ENCODE measurements around the gene SNX24. TPM values are rescaled to one million over a fixed set of nuclear protein-coding genes. Genes with fewer than 3 reads are reported as not detected.

SNX24 gene
- total and polyA plus RNA-seq, 10 of the 15 experiments (the other 5 are each of a cell fraction or from before 2014, with no cell fraction given) = 0.15 to 6.6 (median 4.1) TPM

DNA sequence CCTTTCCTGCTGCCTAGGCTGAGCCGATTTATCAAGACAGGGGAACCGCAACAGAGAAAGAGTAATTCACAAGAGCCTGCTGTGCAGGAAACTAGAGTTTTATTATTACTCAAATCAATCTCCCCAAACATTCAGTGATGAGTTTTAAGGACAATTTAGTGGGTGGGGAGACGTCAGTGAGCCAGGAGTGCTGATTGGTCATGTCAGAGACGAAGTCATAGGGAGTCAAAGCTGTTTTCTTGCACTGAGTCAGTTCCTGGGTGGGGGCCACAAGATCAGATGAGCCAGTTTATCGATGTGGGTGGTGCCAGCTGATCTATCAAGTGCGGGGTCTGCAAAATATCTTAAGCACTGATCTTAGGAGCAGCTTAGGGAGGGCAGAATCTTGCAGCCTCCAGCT, 19.0 kb downstream of the SNX24 start:
- no peak overlapping the region for H3K4me2 ChIP-seq (ENCODE audit: control insufficient read depth, insufficient read depth)
- H3K9me3 ChIP-seq (replicated peaks; ENCODE audit: control insufficient read depth, insufficient read depth, low read length) = no peaks in the 10 kb centered on the region
- ChIA-PET CTCF (no interaction called here), RAD21 (ENCODE audit: unreplicated experiment) (no interaction called here), POLR2A (no interaction called here), SMC1A (ENCODE audit: uncharacterized antibody, unreplicated experiment) (interaction anchor here (0.6 kb wide), 1 partner anchor 401 kb away, joined by 3 read pairs; no protein-coding TSS in a partner anchor)
- H2AFZ ChIP-seq (ENCODE audit: control insufficient read depth, low read depth, low read length) = no peak overlapping the region
- no peaks in the 10 kb centered on the region; a peak in 1 of 4 replicates for H3K27me3 ChIP-seq (replicated peaks in 1 of 2; ENCODE audit: control insufficient read depth in 2 of 2, insufficient read depth in 2 of 2, low read length in 1 of 2)
- no peaks in the 10 kb centered on the region for H3K4me1 ChIP-seq (ENCODE audit: control insufficient read depth, insufficient read depth, low read length)
- in situ Hi-C loops (cut with MboI) = no loop called here
- intact Hi-C loops (cut with micrococcal nuclease; ENCODE audit: unreplicated experiment) = no loop called here
- DNase-seq (ENCODE audit: low read depth, low spot score) (no peak), ATAC-seq (no peak), FAIRE-seq (no peak)
- H3K36me3 ChIP-seq (ENCODE audit: control insufficient read depth in 2 of 2, insufficient read depth in 2 of 2, low read length in 1 of 2) = no peaks in the 10 kb centered on the region
- H3K9ac ChIP-seq (ENCODE audit: control insufficient read depth, insufficient read depth, low read length) = no peak overlapping the region
- no TSS peak for BruUV-seq (replicated peaks)
- H3K4me3 ChIP-seq = no peak overlapping the region
- H3K27ac ChIP-seq (ENCODE audit: control insufficient read depth, insufficient read depth) = no peak overlapping the region
- TF ChIP-seq GATAD2B (conservative IDR thresholded peaks at IDR 0.05; ENCODE audit: low read depth) (no peak), JUND (IDR thresholded peaks at IDR 0.05; ENCODE audit: low read depth, low read length) (no peak)
- WGBS (ENCODE audit: insufficient coverage, insufficient replicate concordance, low lambda C conversion rate, missing lambda C conversion rate) = 30% methylated on average over 6 of the region's 6 CpGs
- H3K79me2 ChIP-seq (ENCODE audit: control insufficient read depth, insufficient read depth, low read length) = no peaks in the 10 kb centered on the region
- no peaks in the 10 kb centered on the region for H4K20me1 ChIP-seq (ENCODE audit: control insufficient read depth, insufficient read depth)

DNA sequence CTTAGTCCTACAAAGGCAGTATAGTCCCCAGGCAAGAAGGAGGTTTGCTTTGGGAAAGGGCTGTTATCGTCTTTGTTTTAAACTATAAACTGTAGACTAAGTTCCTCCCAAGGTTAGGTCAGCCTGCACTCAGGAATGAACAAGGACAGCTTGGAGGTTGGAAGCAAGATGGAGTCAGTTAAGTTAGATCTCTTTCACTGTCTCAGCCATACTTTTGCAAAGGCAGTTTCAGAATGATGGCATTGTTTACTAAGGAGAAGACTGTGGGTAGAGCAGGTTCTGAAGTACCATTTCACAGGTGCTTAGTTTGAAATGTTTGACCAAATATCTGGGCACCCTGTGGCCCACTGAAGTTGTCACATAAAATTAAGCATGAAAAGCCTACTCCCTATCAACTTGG, 19.4 kb downstream of the SNX24 start:
- CTCF ChIA-PET = no interaction called here
- H3K4me3 ChIP-seq = no peak overlapping the region
- no peaks in the 10 kb centered on the region for H3K4me1 ChIP-seq (ENCODE audit: control insufficient read depth, insufficient read depth, low read length)
- BruUV-seq (replicated peaks) = no TSS peak
- H3K9ac ChIP-seq (ENCODE audit: control insufficient read depth, insufficient read depth, low read length) = no peak overlapping the region
- no peaks in the 10 kb centered on the region; a peak in 1 of 4 replicates for H3K27me3 ChIP-seq (replicated peaks in 1 of 2; ENCODE audit: control insufficient read depth in 2 of 2, insufficient read depth in 2 of 2, low read length in 1 of 2)
- POLR2A ChIA-PET = no interaction called here
- no peak overlapping the region for H2AFZ ChIP-seq (ENCODE audit: control insufficient read depth, low read depth, low read length)
- no peak overlapping the region for H3K4me2 ChIP-seq (ENCODE audit: control insufficient read depth, insufficient read depth)
- H3K36me3 ChIP-seq (ENCODE audit: control insufficient read depth in 2 of 2, insufficient read depth in 2 of 2, low read length in 1 of 2) = no peaks in the 10 kb centered on the region
- H3K27ac ChIP-seq (ENCODE audit: control insufficient read depth, insufficient read depth) = no peak overlapping the region
- intact Hi-C loops (cut with micrococcal nuclease; ENCODE audit: unreplicated experiment) = no loop called here
- RAD21 ChIA-PET (ENCODE audit: unreplicated experiment) = no interaction called here
- DNase-seq (ENCODE audit: low read depth, low spot score) (no peak), ATAC-seq (no peak), FAIRE-seq (no peak)
- no peaks in the 10 kb centered on the region for H3K79me2 ChIP-seq (ENCODE audit: control insufficient read depth, insufficient read depth, low read length)
- SMC1A ChIA-PET (ENCODE audit: uncharacterized antibody, unreplicated experiment) = no interaction called here
- no peaks in the 10 kb centered on the region for H4K20me1 ChIP-seq (ENCODE audit: control insufficient read depth, insufficient read depth)
- TF ChIP-seq IRF4 (IDR thresholded peaks at IDR 0.05; ENCODE audit: low read depth, low read length) = no peak
- WGBS (ENCODE audit: insufficient coverage, insufficient replicate concordance, low lambda C conversion rate, missing lambda C conversion rate) = 68% methylated on average over 1 of the region's 1 CpG
- H3K9me3 ChIP-seq (replicated peaks; ENCODE audit: control insufficient read depth, insufficient read depth, low read length) = no peaks in the 10 kb centered on the region
- in situ Hi-C loops (cut with MboI) = no loop called here
